ENCODE results near the gene SH3RF1. TPM values are rescaled to one million over a fixed set of nuclear protein-coding genes. Genes with fewer than 3 reads are reported as not detected.

Gene SH3RF1
- total RNA-seq, 1 donor from 2014 or later = 17.1 TPM

- Histone ChIP-seq H3K4me3 (no peak overlapping the region), H3K27ac (peak overlapping the region; percentile 86), H4K20me1 (ENCODE audit: low read depth) (no peaks in the 10 kb centered on the region), H3K79me2 (ENCODE audit: low read depth) (peaks cover 99% of the 10 kb centered on the region), H2AFZ (replicated peaks) (no peak overlapping the region), H3K4me2 (no peak overlapping the region), H3K27me3 (no peaks in the 10 kb centered on the region), H3F3A (ENCODE audit: low read depth) (peaks cover 11% of the 10 kb centered on the region), H3K9me3 (ENCODE audit: low read depth) (no peaks in the 10 kb centered on the region), H3K36me3 (no peaks in the 10 kb centered on the region), H3K4me1 (peaks cover 43% of the 10 kb centered on the region), H3K9ac (no peak overlapping the region)
- peaks cover 2% of the 10 kb centered on the region for H3K27me3 Mint-ChIP-seq (ENCODE audit: insufficient read depth, low read depth)
- peaks cover 62% of the 10 kb centered on the region for H3K4me1 Mint-ChIP-seq
- H3K4me3 Mint-ChIP-seq = no peak overlapping the region
- H3K27ac Mint-ChIP-seq = peak overlapping the region; percentile 67
- DNase-seq (ENCODE audit: low spot score) = no peak
- peaks cover 19% of the 10 kb centered on the region for H3K9me3 Mint-ChIP-seq
- TF ChIP-seq CTCF (IDR thresholded peaks at IDR 0.05) (no peak), EZH2phosphoT487 (IDR thresholded peaks at IDR 0.05) (no peak), EZH2 (IDR thresholded peaks at IDR 0.05) (no peak)
- H3K36me3 Mint-ChIP-seq = peaks cover 33% of the 10 kb centered on the region
These were observed 25.7 kb downstream of the SH3RF1 start for GRCh38 chr4:169245061-169245460.

- Mint-ChIP-seq H3K9me3 (peaks cover 18% of the 10 kb centered on the region), H3K4me1 (peaks cover 63% of the 10 kb centered on the region), H3K27me3 (ENCODE audit: insufficient read depth, low read depth) (peaks cover 2% of the 10 kb centered on the region), H3K36me3 (peaks cover 24% of the 10 kb centered on the region), H3K4me3 (peak overlapping the region; percentile 67), H3K27ac (peak overlapping the region; percentile 98)
- TF ChIP-seq EZH2 (IDR thresholded peaks at IDR 0.05) (no peak), CTCF (IDR thresholded peaks at IDR 0.05) (no peak), EZH2phosphoT487 (IDR thresholded peaks at IDR 0.05) (no peak)
- no peaks in the 10 kb centered on the region for H4K20me1 ChIP-seq (ENCODE audit: low read depth)
- H3K4me2 ChIP-seq = peak overlapping the region; percentile 69
- peaks cover 11% of the 10 kb centered on the region for H3F3A ChIP-seq (ENCODE audit: low read depth)
- H3K4me3 ChIP-seq = peak overlapping the region; percentile 18
- DNase-seq (ENCODE audit: low spot score) = peak; percentile 60
- peaks cover 43% of the 10 kb centered on the region for H3K4me1 ChIP-seq
- peak overlapping the region; percentile 86 for H3K27ac ChIP-seq
- peaks cover 99% of the 10 kb centered on the region for H3K79me2 ChIP-seq (ENCODE audit: low read depth)
- no peaks in the 10 kb centered on the region for H3K27me3 ChIP-seq
- H3K9me3 ChIP-seq (ENCODE audit: low read depth) = no peaks in the 10 kb centered on the region
- no peak overlapping the region for H2AFZ ChIP-seq (replicated peaks)
- no peak overlapping the region for H3K9ac ChIP-seq
- H3K36me3 ChIP-seq = no peaks in the 10 kb centered on the region
These were observed 26.7 kb downstream of the SH3RF1 start for GRCh38 chr4:169243825-169244609.

DNA sequence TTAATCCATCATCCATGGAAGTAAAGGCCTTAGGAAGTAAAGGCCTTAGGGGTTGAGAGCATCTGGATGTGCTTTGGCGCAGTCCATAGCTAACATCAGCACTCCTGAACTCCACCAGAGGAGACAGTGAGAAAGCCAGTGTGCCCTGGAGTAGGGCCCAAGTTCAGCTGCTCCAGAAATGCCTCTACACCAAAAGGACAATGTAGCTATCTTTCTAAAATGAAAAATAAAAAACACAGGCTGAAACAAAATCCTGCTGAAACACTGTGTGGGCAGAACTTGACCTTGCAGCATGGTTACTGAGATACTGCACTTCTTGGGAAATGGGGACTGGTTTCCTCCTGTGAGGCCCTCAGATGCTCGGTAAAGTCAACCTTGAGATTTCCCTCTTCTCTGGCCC lies 29.3 kb downstream of the SH3RF1 start:
- Histone ChIP-seq H3F3A (ENCODE audit: low read depth) (peaks cover 11% of the 10 kb centered on the region), H3K9ac (no peak overlapping the region), H3K4me2 (no peak overlapping the region), H3K79me2 (ENCODE audit: low read depth) (peaks cover 97% of the 10 kb centered on the region), H3K4me1 (peaks cover 32% of the 10 kb centered on the region), H3K4me3 (no peak overlapping the region), H3K27me3 (no peaks in the 10 kb centered on the region), H3K27ac (no peak overlapping the region), H3K36me3 (no peaks in the 10 kb centered on the region), H2AFZ (replicated peaks) (no peak overlapping the region), H4K20me1 (ENCODE audit: low read depth) (peaks cover 16% of the 10 kb centered on the region), H3K9me3 (ENCODE audit: low read depth) (no peaks in the 10 kb centered on the region)
- H3K4me3 Mint-ChIP-seq = no peak overlapping the region
- peaks cover 51% of the 10 kb centered on the region for H3K4me1 Mint-ChIP-seq
- H3K9me3 Mint-ChIP-seq = peaks cover 7% of the 10 kb centered on the region
- peaks cover 12% of the 10 kb centered on the region for H3K36me3 Mint-ChIP-seq
- no peak for DNase-seq (ENCODE audit: low spot score)
- no peak overlapping the region for H3K27ac Mint-ChIP-seq
- TF ChIP-seq EZH2phosphoT487 (IDR thresholded peaks at IDR 0.05) = no peak
- no peak for TF ChIP-seq EZH2 (IDR thresholded peaks at IDR 0.05)
- TF ChIP-seq CTCF (IDR thresholded peaks at IDR 0.05) = no peak
- no peaks in the 10 kb centered on the region for H3K27me3 Mint-ChIP-seq (ENCODE audit: insufficient read depth, low read depth)

Measured in neural progenitor cell (in vitro differentiated cells).